HepG2 (cell line): Measurements from ENCODE around the gene AKR7A2. TPM values are rescaled to one million over a fixed set of nuclear protein-coding genes. Genes with fewer than 3 reads are reported as not detected.

Experiments used
- CCAR2 ChIP-seq: fragments of 200-400 bp; formaldehyde crosslinking; optimal IDR thresholded peaks from 2 replicates; pipeline ENCODE3; 2018; ENCODE audit warnings: low read depth, mild to moderate bottlenecking, low read length, moderate library complexity
- CCDC6 ChIP-seq: sonication (generic); formaldehyde crosslinking; IDR thresholded peaks from 2 replicates; pipeline ENCODE4 v1.8.1; 2022; ENCODE audit warnings: mild to moderate bottlenecking, missing genetic modification reagents, moderate library complexity
- CEBPZ ChIP-seq: IDR thresholded peaks from 2 replicates; pipeline ENCODE4 v1.6.1; 2012; ENCODE audit warnings: low read length, improper control_type of control experiment
- ISL2 ChIP-seq: sonication (generic); formaldehyde crosslinking; IDR thresholded peaks from 2 replicates; pipeline ENCODE4 v1.5.0; 2020; ENCODE audit warnings: missing genetic modification reagents
- PCBP1 ChIP-seq: fragments of 200-400 bp; formaldehyde crosslinking; IDR thresholded peaks from 2 replicates; pipeline ENCODE4 v1.6.1; 2017; ENCODE audit warnings: mild to moderate bottlenecking, low read depth, low read length, borderline replicate concordance
- SALL1 ChIP-seq: sonication (generic); formaldehyde crosslinking; IDR thresholded peaks from 2 replicates; pipeline ENCODE4 v1.8.0; 2022; ENCODE audit warnings: mild to moderate bottlenecking, missing genetic modification reagents
- ZFAT ChIP-seq: sonication (generic); formaldehyde crosslinking; conservative IDR thresholded peaks from 2 replicates; pipeline ENCODE4 v1.8.1; 2023; ENCODE audit warnings: missing genetic modification reagents, inconsistent platforms
- ZFP41 ChIP-seq: sonication (generic); formaldehyde crosslinking; IDR thresholded peaks from 2 replicates; pipeline ENCODE4 v1.4.0; 2020; ENCODE audit warnings: mild to moderate bottlenecking, missing genetic modification reagents, borderline replicate concordance
- ZNF235 ChIP-seq: sonication (generic); formaldehyde crosslinking; IDR thresholded peaks from 2 replicates; pipeline ENCODE4 v1.8.1; 2023; ENCODE audit warnings: mild to moderate bottlenecking, missing genetic modification reagents, borderline replicate concordance
- ZNF280B ChIP-seq: sonication (generic); formaldehyde crosslinking; IDR thresholded peaks from 2 replicates; pipeline ENCODE4 v1.5.0; 2020; ENCODE audit warnings: missing genetic modification reagents, mild to moderate bottlenecking, borderline replicate concordance
- ZNF563 ChIP-seq: sonication (generic); formaldehyde crosslinking; IDR thresholded peaks from 2 replicates; pipeline ENCODE4 v1.8.0; 2022; ENCODE audit warnings: mild to moderate bottlenecking, moderate library complexity, missing genetic modification reagents
- polyA plus RNA-seq, 8 experiments: library from polyadenylated mRNA; depleted of rRNA in 3 of 8; stranded (reverse) in 7 of 8; unstranded in 1 of 8; fragments of >200 nt; fragmentation: Illumina TruSeq in 4 of 8; extraction: Trizol in 4 of 8; gene quantifications; 2 replicates each; pipeline versions ENCODE4 v1.2.1 to v1.2.3, GENCODE V29; 2011 to 2016; ENCODE audit warnings: low read depth in 4 of 8, missing spikeins in 1 of 8, mixed read lengths in 1 of 8; ENCODE audit not compliant: insufficient read depth in 1 of 8
- total RNA-seq, 5 experiments: library from RNA; depleted of rRNA; stranded (reverse); fragments of >200 nt; fragmentation: Illumina TruSeq; extraction: Trizol; gene quantifications; 2 replicates each; pipeline ENCODE4 v1.2.3, GENCODE V29; 2016; ENCODE audit warnings: low read depth in 1 of 5
- TF ChIP-seq, protein P1 (sequence below): sonication (generic); formaldehyde crosslinking; IDR thresholded peaks from 2 replicates; pipeline ENCODE4 v1.5.0; 2020; ENCODE audit warnings: mild to moderate bottlenecking, missing genetic modification reagents

Gene AKR7A2
- total and polyA plus RNA-seq, 2 of the 13 experiments (the other 11 are each of a cell fraction or from before 2014, with no cell fraction given) = 45.2 to 75.6 TPM

- TF ChIP-seq CEBPZ (no peak), ZFAT (0 out of 2 replicates have a peak, but pooled peaks have one; percentile 19), CCDC6 (CRISPR knock-in tag) (no peak), ISL2 (CRISPR knock-in tag) (no peak), ZNF563 (CRISPR knock-in tag) (0 out of 2 replicates have a peak, but pooled peaks have one; percentile 37), ZFP41 (no peak), SALL1 (CRISPR knock-in tag) (no peak; the same call in 1 of the 2 replicates), CCAR2 (no peak), ZNF235 (CRISPR knock-in tag) (0 out of 2 replicates have a peak, but pooled peaks have one; percentile 8), PCBP1 (no peak), ZNF280B (CRISPR knock-in tag) (0 out of 2 replicates have a peak, but pooled peaks have one; percentile 33)
- TF ChIP-seq, protein P1, sequence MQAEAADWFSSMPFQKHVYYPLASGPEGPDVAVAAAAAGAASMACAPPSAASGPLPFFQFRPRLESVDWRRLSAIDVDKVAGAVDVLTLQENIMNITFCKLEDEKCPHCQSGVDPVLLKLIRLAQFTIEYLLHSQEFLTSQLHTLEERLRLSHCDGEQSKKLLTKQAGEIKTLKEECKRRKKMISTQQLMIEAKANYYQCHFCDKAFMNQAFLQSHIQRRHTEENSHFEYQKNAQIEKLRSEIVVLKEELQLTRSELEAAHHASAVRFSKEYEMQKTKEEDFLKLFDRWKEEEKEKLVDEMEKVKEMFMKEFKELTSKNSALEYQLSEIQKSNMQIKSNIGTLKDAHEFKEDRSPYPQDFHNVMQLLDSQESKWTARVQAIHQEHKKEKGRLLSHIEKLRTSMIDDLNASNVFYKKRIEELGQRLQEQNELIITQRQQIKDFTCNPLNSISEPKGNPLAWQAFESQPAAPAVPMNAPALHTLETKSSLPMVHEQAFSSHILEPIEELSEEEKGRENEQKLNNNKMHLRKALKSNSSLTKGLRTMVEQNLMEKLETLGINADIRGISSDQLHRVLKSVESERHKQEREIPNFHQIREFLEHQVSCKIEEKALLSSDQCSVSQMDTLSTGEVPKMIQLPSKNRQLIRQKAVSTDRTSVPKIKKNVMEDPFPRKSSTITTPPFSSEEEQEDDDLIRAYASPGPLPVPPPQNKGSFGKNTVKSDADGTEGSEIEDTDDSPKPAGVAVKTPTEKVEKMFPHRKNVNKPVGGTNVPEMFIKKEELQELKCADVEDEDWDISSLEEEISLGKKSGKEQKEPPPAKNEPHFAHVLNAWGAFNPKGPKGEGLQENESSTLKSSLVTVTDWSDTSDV = no peak
These were observed 427 bp downstream of the AKR7A2 start (continued) for GRCh38 chr1:19311503-19311930.
